Left cardiac atrium (tissue), 4 donors: ENCODE results near the gene OBP2B. TPM values are rescaled to one million over a fixed set of nuclear protein-coding genes. Genes with fewer than 3 reads are reported as not detected.
"Not testable (repeated sequence)": the region's sequence is repeated elsewhere in the genome, so short reads cannot be mapped to it uniquely, and the experiment has no call there.

ENCODE experiments used
- ATAC-seq, 2 donors: fragments of 200-7000 bp; cut with Tn5 transposase; one replicate each; pipeline ENCODE4 v1.9.1; 2020; ENCODE audit warnings: mild to moderate bottlenecking in 2 of 2, moderate library complexity in 2 of 2
- DNase-seq: peaks from one replicate; pipeline ENCODE4 v3.0.0-alpha.2; 2020
- intact Hi-C, 2 donors: fragments of 100-400 bp; cut with DNase I; formaldehyde crosslinking; loops; one replicate each; pipeline versions ENCODE4 v1.14.1 to v1.15.1; 2022 to 2023
- total RNA-seq, 2 donors: library from RNA; stranded (reverse); fragmentation: NEBNext Ultra II Directional; extraction: Animal tissue kit (Norgen Biotek cat#: 25700); gene quantifications; one replicate each; pipeline ENCODE4 v1.2.1, GENCODE V29; 2021
- donor health status: DM: no; HTN: yes; CAD: no.
- donor health status: DM: no; HTN: yes; CAD: no; lungs with severe emphysema.
- donor health status: DM: yes; HTN: yes; CAD: no.
- donor health status: Dilated cardiomyopathy.

The OBP2B gene
- total RNA-seq, 2 donors from 2014 or later, result not detected

GRCh38 chr9:133239533-133240090, 30.6 kb upstream of the OBP2B start:
- DNase-seq (no peak), ATAC-seq (no peak)
- intact Hi-C loops, result no loop called here

DNA sequence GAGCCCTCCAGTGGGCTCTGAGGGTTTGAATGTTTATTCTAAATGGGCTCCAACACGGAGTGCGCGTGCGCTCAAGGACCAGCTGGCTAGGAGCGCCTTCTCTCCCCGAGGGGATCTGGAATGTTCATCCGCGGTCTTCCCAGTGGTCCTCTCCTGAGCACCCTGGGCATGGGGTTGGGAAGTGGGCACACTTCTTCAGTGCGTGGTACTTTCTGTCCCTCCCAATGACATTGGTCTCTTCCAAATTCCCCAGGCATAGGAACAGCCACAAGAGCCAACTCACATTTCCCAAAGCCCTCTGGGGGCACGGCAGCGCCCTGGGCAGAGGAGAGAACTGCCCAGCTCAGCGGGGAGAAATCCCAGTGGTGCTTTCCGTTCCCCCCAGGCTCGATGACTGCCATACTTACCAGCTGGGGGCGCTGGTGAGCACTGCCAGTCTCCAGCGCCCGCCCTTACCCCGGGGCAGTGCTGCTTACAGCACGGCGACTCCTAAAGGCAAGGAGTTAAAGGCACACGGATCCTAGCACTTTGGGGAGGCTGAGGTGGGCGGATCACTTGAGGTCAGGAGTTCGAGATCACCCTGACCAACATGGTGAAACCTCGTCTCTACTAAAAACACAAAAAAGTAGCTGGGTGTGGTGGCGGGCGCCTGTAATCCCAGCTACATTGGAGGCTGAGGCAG, 29.9 kb upstream of the OBP2B start:
- peak; percentile 76 to 85 for ATAC-seq
- peak; percentile 76 for DNase-seq
- intact Hi-C loops, result no loop called here

- peak; percentile 93 for DNase-seq
- intact Hi-C loops, result no loop called here
- peak; percentile 92 to 98 for ATAC-seq
These were observed 29.3 kb upstream of the OBP2B start for GRCh38 chr9:133238272-133238850.

DNA sequence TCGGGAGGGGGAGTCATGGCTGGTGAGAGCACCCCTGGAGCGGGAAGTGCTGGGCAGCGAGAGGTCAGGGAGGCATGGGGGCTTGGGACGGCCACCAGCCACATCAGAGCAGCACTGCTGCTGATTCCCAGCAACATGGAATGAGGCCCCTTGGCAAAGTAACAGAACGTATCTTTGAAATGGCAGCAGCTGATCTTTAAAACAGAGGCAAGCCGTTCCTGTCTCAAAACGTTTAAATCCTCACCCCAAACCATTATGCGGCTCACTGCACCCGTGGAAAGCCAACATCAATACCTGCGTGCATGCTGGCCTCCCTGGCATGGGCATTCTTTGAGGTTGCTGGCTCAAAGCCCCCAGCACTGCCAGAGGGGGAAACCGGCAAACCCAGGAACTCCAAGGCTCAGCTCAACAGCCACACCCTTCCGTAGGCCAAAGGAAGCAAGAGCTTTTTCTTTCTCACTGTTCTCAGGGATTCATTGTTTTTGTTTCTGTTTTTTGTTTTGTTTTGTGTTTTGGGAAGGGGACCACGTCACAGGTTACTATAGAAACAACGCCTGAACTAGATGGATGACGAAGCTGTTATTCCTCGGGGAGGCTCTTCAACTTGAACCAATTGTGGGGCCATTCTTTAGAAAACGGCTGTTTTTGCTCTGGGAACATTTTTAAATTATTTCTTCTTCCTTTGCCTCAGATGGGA, 28.1 kb upstream of the OBP2B start:
- intact Hi-C loops, result no loop called here
- peak; percentile 6 to 13 for ATAC-seq
- no peak for DNase-seq

DNA sequence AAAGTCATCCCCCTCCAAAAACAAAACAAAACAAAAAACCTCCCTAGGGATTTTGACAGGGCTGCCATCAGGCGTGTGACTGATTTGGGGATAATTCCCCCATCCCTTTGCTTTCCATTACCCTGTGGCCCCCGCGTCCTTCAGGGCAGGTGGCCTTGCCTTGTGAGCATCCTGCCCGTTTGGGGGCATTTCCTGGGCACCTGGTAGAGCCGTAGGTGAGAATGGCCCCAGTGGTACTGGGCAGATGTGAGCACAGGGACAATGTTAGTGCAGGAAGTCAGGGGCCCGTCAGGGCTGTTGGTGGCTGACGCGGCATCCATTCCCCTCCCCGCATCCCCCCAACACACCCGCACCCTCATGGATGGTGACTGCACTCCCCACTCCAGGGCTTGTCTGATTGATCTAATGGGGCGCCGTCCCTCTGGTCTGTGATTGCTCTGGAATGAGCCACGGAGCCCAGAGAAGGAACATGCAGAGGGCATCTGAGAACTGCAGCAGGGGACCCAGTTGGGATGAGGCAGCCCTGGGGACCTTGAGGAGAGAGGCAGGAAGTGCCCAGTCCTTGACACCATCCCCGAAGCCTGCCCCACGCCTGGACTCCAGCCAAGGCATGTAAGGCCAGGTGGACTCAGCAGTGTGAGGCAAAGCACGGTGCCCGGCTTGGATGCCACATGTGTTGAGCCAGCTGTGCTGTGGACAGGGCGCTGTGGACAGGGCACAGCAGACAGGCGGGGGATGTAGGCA, 27.4 kb upstream of the OBP2B start:
- ATAC-seq, intact Hi-C loops, DNase-seq: not testable (repeated sequence)

DNA sequence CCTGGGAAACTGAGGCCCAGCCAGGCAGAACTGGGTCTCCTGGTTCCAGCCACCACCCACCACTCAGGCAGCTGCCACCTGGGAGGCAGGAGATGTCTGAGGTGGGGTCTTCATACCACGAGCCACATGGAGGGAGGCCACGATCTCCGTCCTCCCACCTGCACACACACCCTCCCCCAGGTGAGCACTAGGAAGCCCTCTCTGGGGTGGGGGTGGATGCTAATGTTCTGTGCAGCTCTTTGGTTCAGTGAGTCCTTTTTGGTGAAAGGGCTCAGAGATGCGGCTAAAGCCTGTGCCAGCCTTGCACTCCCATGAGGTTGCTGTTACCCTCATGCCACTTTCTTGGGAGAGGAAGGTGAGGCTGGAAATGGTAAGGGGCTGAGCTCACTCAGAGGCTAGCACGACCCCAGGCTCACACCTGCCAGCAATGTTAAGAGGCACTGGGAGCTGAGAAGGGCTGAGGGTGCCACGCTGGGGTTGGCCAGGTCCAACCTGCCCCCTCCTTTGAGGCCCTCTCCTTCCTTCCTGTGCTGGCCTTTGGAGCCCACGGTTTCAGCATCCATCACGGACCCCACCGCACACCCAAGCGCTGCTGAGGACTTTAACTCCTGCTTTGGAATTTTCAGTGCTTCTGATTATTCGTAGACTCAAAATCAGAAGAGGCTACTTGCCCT, 26.6 kb upstream of the OBP2B start:
- DNase-seq, result no peak
- no peak for ATAC-seq
- intact Hi-C loops, result no loop called here

DNA sequence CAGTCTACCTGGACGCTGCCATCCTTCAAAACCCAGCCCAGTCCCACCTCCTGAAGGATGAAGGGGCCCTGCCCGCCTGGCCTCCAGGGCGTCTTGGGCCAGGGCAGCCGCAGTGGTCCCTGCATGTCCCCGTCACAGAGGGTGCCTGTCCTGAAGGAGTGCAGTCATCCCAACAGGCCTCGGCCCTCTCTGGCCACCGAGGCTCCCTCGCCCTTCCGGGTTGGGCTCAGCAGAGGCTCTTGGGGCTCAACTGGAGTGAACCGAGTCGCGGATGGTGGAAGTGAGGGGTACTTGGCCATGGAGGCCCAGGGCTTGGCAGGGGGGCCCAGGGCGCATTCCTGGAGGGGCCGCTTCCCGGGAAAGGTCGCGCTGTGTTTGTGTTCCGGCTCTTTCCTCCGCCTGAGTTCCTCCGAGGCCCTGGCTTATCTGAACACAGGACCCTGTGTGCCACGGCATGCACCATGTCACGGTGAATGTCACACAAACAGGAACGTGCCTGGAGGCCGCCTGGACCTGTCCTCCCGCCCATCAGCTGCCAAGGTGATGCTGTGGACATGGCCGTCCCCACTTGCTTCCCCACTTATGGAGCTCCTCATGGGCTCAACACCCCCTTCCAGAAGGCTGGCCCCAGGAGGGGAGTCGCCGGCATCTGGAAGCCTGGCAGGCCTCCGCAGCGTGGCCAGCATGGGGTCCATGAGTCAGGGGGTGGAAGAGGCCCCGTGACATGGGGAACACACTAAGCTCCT, 25.7 kb upstream of the OBP2B start:
- DNase-seq, result no peak
- no peak for ATAC-seq
- intact Hi-C loops, result no loop called here

- ATAC-seq (no peak), DNase-seq (no peak)
- intact Hi-C loops, result no loop called here
These were observed 24.8 kb upstream of the OBP2B start for GRCh38 chr9:133233681-133234432.

GRCh38 chr9:133231934-133232568, 23.0 kb upstream of the OBP2B start:
- intact Hi-C loops, ATAC-seq, DNase-seq: not testable (repeated sequence)

- intact Hi-C loops, ATAC-seq, DNase-seq: not testable (repeated sequence)
These were observed 21.5 kb upstream of the OBP2B start for GRCh38 chr9:133230514-133230913.

DNA sequence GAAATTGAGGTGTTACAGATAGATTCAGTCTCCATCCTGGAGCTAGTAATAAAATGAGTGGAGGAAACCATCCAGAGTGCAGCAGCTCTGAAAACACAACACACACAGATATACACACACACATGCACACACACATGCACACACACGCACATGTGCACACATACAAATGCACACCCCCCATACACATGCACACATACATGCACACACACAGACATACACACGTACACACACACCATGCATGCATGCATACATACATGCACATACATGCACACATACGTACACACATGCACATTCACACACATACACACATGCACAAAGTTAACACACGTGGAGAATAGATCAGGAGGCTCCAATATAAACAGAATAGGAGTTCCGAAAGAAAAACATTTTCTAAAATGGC, 21.0 kb upstream of the OBP2B start:
- intact Hi-C loops, result no loop called here
- ATAC-seq, result no peak
- no peak for DNase-seq

DNA sequence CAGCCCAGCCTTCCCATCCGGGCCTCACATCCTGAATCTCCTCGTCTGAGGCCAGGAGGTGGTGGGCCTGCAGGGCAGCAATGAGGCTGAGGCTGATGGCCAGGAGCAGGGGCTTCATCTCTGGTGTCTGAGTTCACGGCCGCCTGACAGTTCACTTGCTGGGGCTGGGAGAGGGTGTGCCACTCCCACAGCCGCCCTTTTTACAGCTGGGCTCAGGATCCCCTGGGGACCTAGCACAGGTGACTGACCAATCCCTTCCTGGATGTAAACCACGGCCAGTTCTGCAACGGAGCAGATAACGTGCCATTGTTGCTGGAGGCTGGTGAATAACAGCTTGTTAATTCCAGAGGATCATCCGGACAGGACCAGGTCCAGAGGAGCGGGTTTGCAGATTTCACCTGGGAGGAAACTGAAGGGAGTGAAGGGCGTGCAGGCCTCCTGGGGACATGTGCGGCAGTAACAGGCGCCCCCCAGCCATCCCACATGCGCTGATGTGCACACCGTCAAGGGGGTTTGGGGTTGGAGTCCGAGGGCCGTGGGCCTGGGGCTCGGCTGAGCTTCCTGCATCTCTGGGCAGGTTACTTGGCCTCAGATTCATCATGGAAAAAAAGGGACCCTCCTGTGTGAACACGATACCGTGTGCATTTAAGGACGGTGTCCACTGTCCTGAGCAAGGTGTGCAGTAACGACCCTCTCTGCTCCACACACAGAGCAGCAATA, 19.6 kb upstream of the OBP2B start:
- ATAC-seq, intact Hi-C loops, DNase-seq: not testable (repeated sequence)

DNA sequence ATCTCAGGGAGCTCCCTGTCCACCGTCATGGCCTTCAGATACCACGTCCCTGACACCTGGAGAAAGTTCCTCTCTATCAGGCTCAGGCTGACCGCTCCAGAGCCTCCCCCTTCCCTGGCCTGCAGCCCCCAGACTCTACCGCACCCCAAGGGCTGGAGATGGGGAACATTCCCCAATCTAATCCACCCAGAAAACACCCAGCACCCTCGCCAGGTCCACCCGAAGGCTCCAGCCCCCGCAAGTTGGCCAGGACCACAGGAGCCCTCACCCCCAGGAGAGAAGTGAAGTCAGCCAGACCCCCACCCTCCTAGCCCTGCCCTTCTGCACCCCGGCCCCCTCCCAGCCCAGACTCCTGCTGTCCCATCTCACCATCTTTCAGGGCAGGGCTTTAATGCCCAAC, 18.9 kb upstream of the OBP2B start:
- DNase-seq, intact Hi-C loops, ATAC-seq: not testable (repeated sequence)

GRCh38 chr9:133227242-133227860, 18.3 kb upstream of the OBP2B start:
- intact Hi-C loops, result no loop called here
- no peak for ATAC-seq
- no peak for DNase-seq

GRCh38 chr9:133226219-133227171, 17.4 kb upstream of the OBP2B start:
- ATAC-seq (no peak), DNase-seq (no peak)
- intact Hi-C loops, result no loop called here
